Tibial artery (tissue), 4 donors: ENCODE results near the gene PRSS27.
"Not testable (repeated sequence)": the region's sequence is repeated elsewhere in the genome, so short reads cannot be mapped to it uniquely, and the experiment has no call there.

Experiments used
- DNase-seq, 2 donors: peaks; one replicate each; pipeline ENCODE4 v3.0.0-alpha.2; 2019
- H3K27ac ChIP-seq, 2 donors: fragments of 200-600 bp; sonication (generic) in 1 of 2; 1 replicate in 1 of 2; 2 replicates in 1 of 2; pipeline ENCODE4 v1.5.1; 2018 to 2019; ENCODE audit warnings: mild to moderate bottlenecking in 1 of 2
- H3K27me3 ChIP-seq, 2 donors: fragments of 200-600 bp; sonication (generic) in 1 of 2; one replicate each; pipeline versions ENCODE4 v1.5.1 to v1.6.0; 2016 to 2019
- H3K36me3 ChIP-seq, 3 donors: fragments of 200-600 bp; sonication (generic) in 2 of 3; one replicate each; pipeline ENCODE4 v1.5.1; 2016 to 2019; ENCODE audit warnings: mild to moderate bottlenecking in 2 of 3
- H3K4me1 ChIP-seq, 4 donors: fragments of 200-600 bp; sonication (generic) in 2 of 4; 1 replicate in 3 of 4; 2 replicates in 1 of 4; pipeline ENCODE4 v1.5.1; 2016 to 2019
- H3K4me3 ChIP-seq, 2 donors: fragments of 200-600 bp; sonication (generic) in 1 of 2; 1 replicate in 1 of 2; 2 replicates in 1 of 2; pipeline ENCODE4 v1.5.1; 2018 to 2019; ENCODE audit warnings: mild to moderate bottlenecking in 2 of 2
- H3K9me3 ChIP-seq, 3 donors: fragments of 200-600 bp; sonication (generic) in 1 of 3; one replicate each; pipeline ENCODE4 v1.5.1; 2016 to 2019
- CTCF ChIP-seq, 2 experiments: fragments of 200-600 bp in 1 of 2; fragments of 450-650 bp in 1 of 2; IDR thresholded peaks; one replicate each; pipeline ENCODE4 v1.5.1; 2017 to 2019; ENCODE audit warnings: antibody characterized with exemption in 2 of 2, mild to moderate bottlenecking in 1 of 2, moderate library complexity in 1 of 2
- intact Hi-C: fragments of 100-400 bp; cut with DNase I; formaldehyde crosslinking; loops from one replicate; pipeline ENCODE4 v1.15.0; 2023; ENCODE audit warnings: low total_unique reads

The PRSS27 gene

GRCh38 chr16:2699791-2700600, 20.0 kb downstream of the PRSS27 start:
- intact Hi-C loops: no loop called here
- no peak overlapping the region for H3K27ac ChIP-seq
- peaks cover 55 to 85% (median 83%) of the 10 kb centered on the region in 3 donors for H3K36me3 ChIP-seq
- no peaks in the 10 kb centered on the region for H3K27me3 ChIP-seq
- H3K9me3 ChIP-seq: no peaks in the 10 kb centered on the region
- H3K4me3 ChIP-seq: no peak overlapping the region
- DNase-seq: no peak
- no peak for TF ChIP-seq CTCF (IDR thresholded peaks at IDR 0.05)
- no peaks in the 10 kb centered on the region for H3K4me1 ChIP-seq

GRCh38 chr16:2698965-2699750, 20.9 kb downstream of the PRSS27 start:
- Histone ChIP-seq H3K4me1 (no peaks in the 10 kb centered on the region), H3K4me3 (no peak overlapping the region), H3K36me3 (peaks cover 54 to 77% (median 75%) of the 10 kb centered on the region in 3 donors), H3K27me3 (no peaks in the 10 kb centered on the region), H3K27ac (no peak overlapping the region), H3K9me3 (no peaks in the 10 kb centered on the region)
- intact Hi-C loops: no loop called here
- no peak for DNase-seq
- TF ChIP-seq CTCF (IDR thresholded peaks at IDR 0.05): no peak

GRCh38 chr16:2698103-2698870, 21.7 kb downstream of the PRSS27 start:
- Histone ChIP-seq H3K27me3 (no peaks in the 10 kb centered on the region), H3K9me3 (no peaks in the 10 kb centered on the region), H3K4me3 (no peak overlapping the region), H3K4me1 (no peaks in the 10 kb centered on the region), H3K27ac (no peak overlapping the region), H3K36me3 (peaks cover 54 to 68% (median 68%) of the 10 kb centered on the region in 3 donors)
- no peak for DNase-seq
- TF ChIP-seq CTCF (IDR thresholded peaks at IDR 0.05): no peak
- intact Hi-C loops: no loop called here

GRCh38 chr16:2697401-2697948, 22.5 kb downstream of the PRSS27 start:
- Histone ChIP-seq H3K27me3 (no peaks in the 10 kb centered on the region), H3K4me1 (peaks cover 0 to 4% (median 0%) of the 10 kb centered on the region in 4 donors), H3K4me3 (no peak overlapping the region), H3K36me3 (peaks cover 46 to 60% (median 60%) of the 10 kb centered on the region in 3 donors), H3K27ac (no peak overlapping the region), H3K9me3 (no peaks in the 10 kb centered on the region)
- intact Hi-C loops: no loop called here
- no peak for DNase-seq
- TF ChIP-seq CTCF (IDR thresholded peaks at IDR 0.05): no peak

GRCh38 chr16:2696601-2697250, 23.3 kb downstream of the PRSS27 start:
- not testable (repeated sequence) for DNase-seq
- H3K36me3 ChIP-seq: peaks cover 38 to 57% (median 55%) of the 10 kb centered on the region in 3 donors

More at GRCh38 chr16:2696601-2697250, 23.3 kb downstream of the PRSS27 start:
- H3K27ac ChIP-seq, H3K27me3 ChIP-seq, H3K9me3 ChIP-seq, intact Hi-C loops, H3K4me3 ChIP-seq: not testable (repeated sequence)
- peaks cover 0 to 10% (median 0%) of the 10 kb centered on the region in 4 donors for H3K4me1 ChIP-seq
